ENCODE measurements around the gene SLC25A23. TPM values are rescaled to one million over a fixed set of nuclear protein-coding genes. Genes with fewer than 3 reads are reported as not detected.
A peak's percentile ranks its signal among the peaks of the same experiment; 100 is the strongest.

The SLC25A23 gene
- total and polyA plus RNA-seq, 4 donors = 9.3 to 34.6 (median 22.7) TPM

GRCh38 chr19:6460099-6460884 is 700 bp upstream of the SLC25A23 start (continued):
- TF ChIP-seq EGR1 (IDR thresholded peaks at IDR 0.05; ENCODE audit: low read depth in 2 of 2) (no peak), CTCF (IDR thresholded peaks at IDR 0.05; ENCODE audit: low read depth, low read length, missing input control) (peak; percentile 48), FOXA1 (IDR thresholded peaks at IDR 0.05) (no peak), GABPA (IDR thresholded peaks at IDR 0.05 in 1 of 2, conservative IDR thresholded peaks at IDR 0.05 in 1 of 2) (peak in 1 of 2 donors; percentile 27), TAF1 (conservative IDR thresholded peaks at IDR 0.05) (peak; percentile 35), HNF4G (IDR thresholded peaks at IDR 0.05) (no peak)

GRCh38 chr19:6458695-6459261 is 814 bp downstream of the SLC25A23 start:
- Histone ChIP-seq H3K27ac (ENCODE audit: low read depth in 1 of 2, low read length in 2 of 2) (peak overlapping the region in 1 of 2 donors; percentile 20), H3K4me1 (ENCODE audit: control insufficient read depth in 4 of 4, insufficient read depth in 4 of 4, low read length in 3 of 4) (peaks cover 7 to 19% (median 15%) of the 10 kb centered on the region in 4 donors), H3K9me3 (ENCODE audit: control insufficient read depth in 4 of 4, low read length in 3 of 4) (peaks cover 3 to 8% (median 4%) of the 10 kb centered on the region in 4 donors), H3K27me3 (ENCODE audit: control insufficient read depth in 4 of 4, insufficient read depth in 4 of 4, low read length in 3 of 4) (no peaks in the 10 kb centered on the region), H3K9ac (ENCODE audit: low read depth in 1 of 2, low read length in 2 of 2) (no peak overlapping the region), H3K4me3 (ENCODE audit: low read depth in 1 of 3, low read length in 3 of 3) (peak overlapping the region; percentile 41 to 87 (median 75)), H3K36me3 (ENCODE audit: control insufficient read depth in 4 of 4, insufficient read depth in 3 of 4, low read depth in 1 of 4, low read length in 3 of 4) (peaks cover 0 to 27% (median 15%) of the 10 kb centered on the region in 4 donors)
- TF ChIP-seq HNF4A (conservative IDR thresholded peaks at IDR 0.05) = peak in 1 of 2 donors; percentile 12
- peak; percentile 36 to 52 for TF ChIP-seq RXRA (IDR thresholded peaks at IDR 0.05)
- TF ChIP-seq ZBTB33 (IDR thresholded peaks at IDR 0.05) = no peak
- no peak for TF ChIP-seq MAX (IDR thresholded peaks at IDR 0.05)
- DNase-seq (ENCODE audit: low spot score) = no peak
- 32% methylated on average over 16 of the region's 16 CpGs for WGBS

GRCh38 chr19:6457958-6458694 is 1.5 kb downstream of the SLC25A23 start:
- Histone ChIP-seq H3K9ac (ENCODE audit: low read depth in 1 of 2, low read length in 2 of 2) (no peak overlapping the region), H3K27ac (ENCODE audit: low read depth in 1 of 2, low read length in 2 of 2) (no peak overlapping the region), H3K4me3 (ENCODE audit: low read depth in 1 of 3, low read length in 3 of 3) (no peak overlapping the region), H3K36me3 (ENCODE audit: control insufficient read depth in 4 of 4, insufficient read depth in 3 of 4, low read depth in 1 of 4, low read length in 3 of 4) (peaks cover 0 to 30% (median 20%) of the 10 kb centered on the region in 4 donors), H3K9me3 (ENCODE audit: control insufficient read depth in 4 of 4, low read length in 3 of 4) (peaks cover 3 to 10% (median 5%) of the 10 kb centered on the region in 4 donors), H3K27me3 (ENCODE audit: control insufficient read depth in 4 of 4, insufficient read depth in 4 of 4, low read length in 3 of 4) (no peaks in the 10 kb centered on the region), H3K4me1 (ENCODE audit: control insufficient read depth in 4 of 4, insufficient read depth in 4 of 4, low read length in 3 of 4) (peaks cover 7 to 19% (median 15%) of the 10 kb centered on the region in 4 donors)
- WGBS = 93% methylated on average over 17 of the region's 17 CpGs
- DNase-seq (ENCODE audit: low spot score) = no peak
- TF ChIP-seq ATF3 (IDR thresholded peaks at IDR 0.05) = no peak
- no peak for TF ChIP-seq SP1 (IDR thresholded peaks at IDR 0.05)
- no peak for TF ChIP-seq FOXA1 (IDR thresholded peaks at IDR 0.05)
- TF ChIP-seq MAX (IDR thresholded peaks at IDR 0.05) = no peak
- no peak for TF ChIP-seq HNF4G (IDR thresholded peaks at IDR 0.05)
- no peak for TF ChIP-seq GABPA (IDR thresholded peaks at IDR 0.05 in 1 of 2, conservative IDR thresholded peaks at IDR 0.05 in 1 of 2)
- TF ChIP-seq CTCF (IDR thresholded peaks at IDR 0.05; ENCODE audit: low read depth, low read length, missing input control) = no peak
- TF ChIP-seq YY1 (IDR thresholded peaks at IDR 0.05) = no peak
- TF ChIP-seq REST (IDR thresholded peaks at IDR 0.05) = no peak
- no peak for TF ChIP-seq RAD21 (IDR thresholded peaks at IDR 0.05)
- TF ChIP-seq JUND (IDR thresholded peaks at IDR 0.05) = no peak
